DND-41 (cell line): ENCODE results near the gene SDF2L1.

Source experiments
- CTCF ChIP-seq: IDR thresholded peaks from 2 replicates; pipeline ENCODE4 v1.5.1; 2012; ENCODE audit warnings: borderline replicate concordance, low read length, moderate library complexity, mild to moderate bottlenecking; ENCODE audit not compliant: poor library complexity, severe bottlenecking; ENCODE audit errors: extremely low read depth
- EZH2 ChIP-seq: IDR thresholded peaks from 3 replicates; pipeline ENCODE4 v1.6.1; 2012; ENCODE audit warnings: borderline replicate concordance, low read depth, mild to moderate bottlenecking, moderate library complexity, low read length, inconsistent platforms; ENCODE audit not compliant: severe bottlenecking

- no peak for TF ChIP-seq CTCF
- TF ChIP-seq EZH2, result no peak
These were observed 8.6 kb upstream of the SDF2L1 start for GRCh38 chr22:21633481-21633880.
